T-helper 22 cell (primary cell): ENCODE measurements around the gene MINAR1.
"Not testable (repeated sequence)": the region's sequence is repeated elsewhere in the genome, so short reads cannot be mapped to it uniquely, and the experiment has no call there.

Source experiments
- DNase-seq: peaks from one replicate; pipeline ENCODE4 v3.0.0-alpha.2; 2020; ENCODE audit warnings: low read depth

The MINAR1 gene

GRCh38 chr15:79431636-79432344 lies at the start of gene MINAR1:
TSS of gene MINAR1 (plus strand) at chr15:79432336. CDS start at chr15:79456148, 23,812 bp downstream.
- DNase-seq: no peak

DNA sequence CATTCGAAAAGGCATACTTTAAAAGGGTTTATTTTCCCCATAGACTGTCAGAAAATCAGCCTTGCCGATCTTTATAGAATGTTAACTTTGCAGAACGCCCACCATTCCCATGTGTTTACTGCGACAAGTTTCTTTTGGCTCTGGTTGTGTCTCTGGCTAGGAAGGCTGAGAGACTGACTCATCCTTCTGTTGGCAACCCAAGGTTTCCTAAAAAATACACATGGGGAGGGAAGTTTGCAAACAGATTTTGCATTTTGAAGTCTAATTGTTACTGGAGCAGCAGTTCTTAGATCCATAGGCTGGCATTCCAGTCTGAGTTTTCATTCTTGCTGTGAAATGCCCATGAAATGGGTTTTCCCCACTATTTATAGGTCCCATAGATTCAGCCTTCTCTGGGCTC lies 37.9 kb upstream of the MINAR1 start:
- no peak for DNase-seq

DNA sequence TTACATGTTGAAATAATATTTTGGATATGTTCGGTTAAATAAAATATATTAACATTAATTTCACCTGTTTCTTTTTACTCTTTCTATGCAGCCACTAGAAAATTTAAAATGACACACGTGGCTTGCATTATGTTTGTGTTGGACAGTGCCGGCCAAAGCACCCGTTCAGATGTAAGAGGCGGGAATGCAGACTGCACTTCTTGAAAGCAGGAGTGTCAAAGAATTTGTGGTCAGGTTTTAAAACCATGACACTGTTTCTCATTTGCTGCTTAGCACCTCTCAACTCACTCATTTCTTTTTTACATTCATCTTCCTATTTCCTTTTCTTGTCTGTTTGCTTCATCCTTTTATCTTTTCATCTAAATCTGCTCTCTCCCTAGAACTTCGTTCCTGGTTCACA lies 35.3 kb upstream of the MINAR1 start:
- no peak for DNase-seq

DNA sequence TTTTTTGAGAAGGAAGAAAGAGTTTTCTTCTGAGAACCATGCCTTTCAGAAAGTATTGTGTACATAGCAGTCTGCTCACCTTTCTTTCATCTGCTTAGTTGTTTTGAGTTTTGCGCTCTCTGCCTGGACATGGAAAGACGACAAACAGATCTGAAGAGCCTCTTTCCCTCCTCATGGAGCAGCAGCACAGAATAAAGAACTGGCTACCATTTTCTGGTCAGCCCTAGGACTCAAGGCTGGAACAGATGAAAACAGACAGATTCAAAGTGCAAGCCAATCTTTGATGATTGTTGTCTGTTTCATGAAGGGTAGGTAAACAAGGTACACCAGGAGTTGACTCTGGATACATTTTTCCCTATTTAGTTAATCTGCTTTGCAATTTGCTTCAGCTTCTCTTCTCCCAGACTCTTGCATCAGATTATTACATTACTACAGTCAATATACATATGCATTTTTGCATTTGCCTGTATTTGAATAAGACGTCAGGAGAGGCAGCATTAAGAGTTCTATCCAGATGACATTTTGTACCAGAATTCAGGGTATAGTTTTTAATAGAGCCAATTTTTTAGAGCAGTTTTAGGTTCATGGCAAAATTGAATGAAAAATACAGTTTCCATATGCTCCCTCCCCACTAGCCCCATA lies 34.7 kb upstream of the MINAR1 start:
- DNase-seq: no peak

GRCh38 chr15:79399606-79400005 lies 32.5 kb upstream of the MINAR1 start:
- DNase-seq: no peak

DNA sequence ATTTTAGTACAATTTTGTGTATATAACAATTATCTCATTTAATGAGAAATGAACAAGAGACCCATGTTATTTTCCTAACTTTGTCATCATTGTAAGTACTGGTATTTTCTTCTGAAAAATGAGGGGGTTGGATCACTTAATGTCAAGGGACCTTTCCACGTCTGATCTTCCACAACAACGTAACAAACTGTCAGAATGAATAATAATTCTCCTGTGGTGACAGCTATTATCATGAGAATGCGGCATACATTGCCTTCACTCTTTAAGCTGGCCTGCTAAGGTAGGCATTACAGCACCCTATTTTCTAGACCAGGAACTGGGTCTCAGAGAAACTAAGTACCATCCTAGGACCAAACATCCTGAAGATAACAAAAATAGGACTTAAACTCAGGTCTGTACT lies 31.5 kb upstream of the MINAR1 start:
- no peak for DNase-seq

DNA sequence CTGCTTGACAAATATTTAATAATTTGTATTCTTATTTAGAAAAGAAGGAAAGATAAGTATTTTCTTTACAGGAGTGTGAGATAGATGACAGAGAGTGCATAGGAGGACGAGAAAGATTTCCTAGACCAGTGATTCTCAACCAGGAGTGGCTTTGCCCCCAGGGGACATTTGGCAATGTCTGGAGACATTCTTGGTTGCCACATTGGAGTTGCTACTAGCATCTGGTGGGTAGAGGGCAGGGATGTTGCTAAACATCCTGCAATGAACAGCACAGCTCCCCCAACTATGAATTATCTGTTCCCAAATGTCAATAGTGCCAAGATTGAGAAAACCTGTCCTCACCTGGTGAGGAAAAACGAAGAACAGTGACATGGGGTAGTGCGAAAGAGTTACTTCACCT lies 30.8 kb upstream of the MINAR1 start:
- no peak for DNase-seq

GRCh38 chr15:79402136-79402535 lies 30.0 kb upstream of the MINAR1 start:
- DNase-seq: no peak

- no peak for DNase-seq
Measured at GRCh38 chr15:79403501-79403900, 28.6 kb upstream of the MINAR1 start.

- no peak for DNase-seq
Measured at GRCh38 chr15:79406210-79406609, 25.9 kb upstream of the MINAR1 start.

GRCh38 chr15:79408041-79408440 lies 24.1 kb upstream of the MINAR1 start:
- no peak for DNase-seq

GRCh38 chr15:79410237-79410636 lies 21.9 kb upstream of the MINAR1 start:
- no peak for DNase-seq

DNA sequence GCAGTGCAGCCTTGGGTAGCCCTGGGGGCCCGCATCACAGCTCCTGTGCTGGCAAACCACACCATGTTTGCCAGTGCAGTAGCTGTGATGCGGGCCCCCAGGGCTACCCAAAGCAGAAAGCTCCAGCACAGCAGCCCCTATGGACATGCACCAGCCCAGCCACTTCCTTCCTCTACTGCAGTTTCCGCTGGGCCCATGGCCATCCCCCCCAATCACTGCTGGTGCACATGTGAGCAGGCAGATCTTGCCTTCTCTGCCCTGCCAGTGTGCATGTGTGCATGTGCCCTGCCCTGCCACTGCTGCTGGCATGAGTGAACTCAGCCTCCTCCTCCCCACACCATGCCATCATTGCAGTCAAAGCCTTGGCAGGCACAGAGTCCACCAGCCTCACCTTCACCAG lies 20.1 kb upstream of the MINAR1 start:
- no peak for DNase-seq

- DNase-seq: no peak
Measured at GRCh38 chr15:79412429-79412828, 19.7 kb upstream of the MINAR1 start.

DNA sequence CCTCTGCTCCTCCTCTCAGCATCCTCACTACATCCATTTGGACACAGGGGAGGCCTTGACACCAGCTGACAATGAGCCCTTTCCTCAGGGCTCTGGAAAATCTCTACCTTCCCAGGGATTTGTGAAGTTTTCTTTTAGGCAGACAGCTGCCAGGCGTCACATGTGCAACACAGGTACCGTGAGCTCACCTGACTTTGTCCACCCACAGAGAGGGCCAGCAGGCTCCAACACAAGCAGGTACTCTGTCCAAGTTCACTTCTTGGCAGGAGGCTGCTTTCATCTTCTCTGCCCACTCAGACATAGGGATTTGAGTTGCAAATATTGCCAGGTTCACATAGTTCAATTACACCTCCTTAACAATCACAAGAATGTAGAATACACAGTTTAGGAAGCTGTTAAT lies 15.3 kb upstream of the MINAR1 start:
- DNase-seq: no peak

DNA sequence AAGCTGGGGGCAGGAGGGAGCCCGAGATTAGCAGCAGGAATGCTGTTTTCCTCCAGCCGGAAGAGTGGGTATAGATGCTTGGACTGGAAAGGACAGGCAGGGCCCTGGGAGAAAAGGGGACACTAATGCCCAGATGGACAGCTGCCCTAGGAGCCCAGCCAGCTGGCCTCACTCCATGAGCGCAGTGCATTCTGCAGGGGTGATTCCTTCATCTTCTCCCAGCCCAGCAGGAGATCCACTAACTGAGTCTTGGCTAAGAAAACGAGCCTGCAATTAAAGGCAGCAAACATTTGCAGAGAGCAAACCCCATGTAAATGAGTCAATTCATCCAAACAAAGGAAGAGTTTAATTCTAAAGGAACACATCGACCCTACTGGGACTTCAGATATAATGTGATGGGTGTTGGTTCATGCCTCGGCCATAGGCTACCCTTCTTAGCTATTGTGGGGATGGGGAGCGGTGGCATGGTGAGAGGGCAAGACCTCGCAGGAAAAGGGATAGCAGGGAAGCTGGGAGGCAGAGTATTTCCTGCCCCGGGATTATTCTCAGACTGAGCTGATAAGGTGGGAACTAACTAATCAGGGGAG lies 13.3 kb upstream of the MINAR1 start:
- DNase-seq: no peak

DNA sequence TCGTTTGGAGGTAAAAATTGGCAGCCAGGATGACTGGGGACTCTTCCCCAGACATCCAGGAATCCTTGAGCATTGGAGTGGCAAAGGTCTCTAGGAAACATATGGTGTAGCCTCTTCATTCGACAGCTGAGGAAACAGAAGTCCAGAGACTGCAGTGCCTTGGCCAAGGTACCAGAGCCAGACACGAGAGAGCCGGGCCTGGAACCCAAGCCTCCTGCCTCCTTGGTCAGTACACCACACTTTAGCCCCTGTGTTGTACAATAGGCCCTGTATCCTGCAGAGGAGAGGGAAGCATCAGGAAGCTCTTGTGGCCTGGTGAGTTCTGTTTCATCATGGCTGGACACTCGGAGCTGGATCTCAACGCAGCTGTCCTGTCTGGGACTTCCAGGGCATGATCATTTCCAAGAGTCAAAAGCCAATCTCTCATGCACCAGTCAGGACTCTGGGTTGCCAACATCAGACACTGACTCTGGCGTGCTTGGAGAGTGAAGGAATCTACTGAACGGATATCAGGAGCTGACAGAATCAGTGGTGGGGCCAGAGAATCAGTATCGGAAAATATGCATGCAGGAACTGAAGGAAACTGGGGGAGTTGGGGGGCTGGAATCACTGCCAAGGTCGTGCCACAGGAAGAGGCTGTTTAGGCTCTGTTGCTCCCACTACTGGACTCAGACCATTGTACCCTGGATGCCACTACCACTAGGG lies 6.4 kb upstream of the MINAR1 start:
- no peak for DNase-seq

GRCh38 chr15:79426899-79427298 lies 5.2 kb upstream of the MINAR1 start:
- not testable (repeated sequence) for DNase-seq

GRCh38 chr15:79427781-79428598 lies 4.1 kb upstream of the MINAR1 start:
- DNase-seq: no peak

DNA sequence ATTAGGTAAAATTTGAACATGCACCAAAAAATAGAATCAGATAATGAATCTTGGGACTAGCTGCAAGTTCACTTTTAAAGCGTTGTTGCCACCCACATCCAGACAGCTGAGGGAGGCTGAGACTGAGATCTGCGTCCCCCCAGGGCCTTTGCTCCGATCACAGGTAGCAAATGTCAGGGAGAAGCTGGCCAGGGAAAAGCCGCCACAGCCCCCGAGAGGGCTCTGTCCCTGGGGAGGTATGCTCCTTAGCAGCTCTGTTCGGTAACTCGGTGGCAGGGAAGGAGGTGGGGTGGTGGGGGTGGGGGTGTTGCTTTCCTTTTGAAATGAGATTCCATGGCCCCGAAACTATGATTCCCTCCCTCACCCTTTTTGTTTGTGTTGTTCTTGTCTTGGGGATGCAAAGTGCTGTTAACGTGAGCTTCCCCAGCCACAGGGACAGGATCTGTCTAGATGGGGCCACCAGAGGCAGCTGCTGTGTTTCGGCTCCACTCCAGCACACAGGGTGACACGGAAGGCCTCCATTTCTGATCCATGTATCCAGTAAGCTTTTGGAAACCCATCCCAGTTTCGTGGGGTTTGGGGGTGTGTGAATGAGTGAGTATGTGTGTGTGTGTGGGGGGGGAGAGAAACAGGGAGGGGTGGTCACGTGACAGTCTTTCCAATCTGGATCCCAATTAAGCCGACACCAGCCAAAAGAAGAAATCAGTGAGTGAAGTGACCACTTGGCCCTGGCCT lies 1.1 kb upstream of the MINAR1 start:
- DNase-seq: no peak
